HG03280 (cell line): ENCODE data around the gene AQP12B.

Experiments
- ATAC-seq: cut with Tn5 transposase; IDR thresholded peaks from one replicate; pipeline ENCODE4 v1.9.1; 2021; ENCODE audit warnings: mild to moderate bottlenecking, moderate library complexity; ENCODE audit not compliant: unreplicated experiment

AQP12B gene

DNA sequence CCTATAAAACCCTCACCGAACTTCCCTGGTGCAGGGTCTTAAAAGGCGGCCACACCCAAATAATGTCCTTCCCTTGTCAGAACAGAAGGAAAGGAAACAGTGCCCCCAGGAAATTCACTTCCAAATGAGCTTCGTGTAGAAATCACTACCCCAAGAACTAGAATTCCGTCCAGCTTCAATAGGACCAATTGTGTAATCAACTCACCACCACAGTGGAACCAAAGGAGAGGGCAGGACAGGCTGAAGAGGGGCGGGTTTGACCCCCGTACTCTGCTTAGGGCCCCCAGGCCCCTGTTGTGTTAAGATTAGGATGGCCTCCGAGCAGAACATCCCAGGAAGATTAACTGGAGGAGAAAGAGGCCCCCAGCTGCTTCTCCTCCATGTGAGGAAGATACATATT, 33.4 kb downstream of the AQP12B start:
- no peak for ATAC-seq

DNA sequence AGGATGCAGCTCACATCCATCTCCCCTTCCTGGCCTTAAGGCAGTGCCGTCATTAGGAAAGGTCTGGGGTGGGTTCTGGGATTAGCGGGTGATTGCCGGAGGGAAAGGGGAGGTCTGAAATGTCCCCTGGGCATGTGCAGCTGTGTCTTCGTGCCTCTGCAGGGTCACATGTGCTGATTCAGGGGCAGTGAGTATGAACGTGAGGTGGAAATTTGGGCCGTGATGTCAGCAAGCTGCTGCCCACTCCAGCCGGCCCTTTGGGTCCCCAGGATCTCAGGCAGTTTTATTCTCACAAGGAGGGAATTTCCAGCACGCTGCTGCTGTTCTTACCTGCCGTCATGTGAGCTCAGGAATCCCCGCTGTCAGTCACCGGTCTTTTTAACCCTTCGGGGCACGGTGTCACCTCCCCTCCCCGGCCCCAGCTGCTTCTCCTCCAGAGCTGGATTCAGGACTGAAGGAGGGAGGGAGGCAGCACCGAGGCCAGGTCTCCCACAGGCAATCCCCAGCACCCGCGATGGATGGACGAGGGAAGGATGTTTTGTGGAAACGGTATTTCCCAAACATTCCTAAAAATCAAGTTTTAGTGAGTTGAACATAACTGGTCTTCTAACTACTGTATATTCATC, 33.9 kb downstream of the AQP12B start:
- ATAC-seq = no peak

DNA sequence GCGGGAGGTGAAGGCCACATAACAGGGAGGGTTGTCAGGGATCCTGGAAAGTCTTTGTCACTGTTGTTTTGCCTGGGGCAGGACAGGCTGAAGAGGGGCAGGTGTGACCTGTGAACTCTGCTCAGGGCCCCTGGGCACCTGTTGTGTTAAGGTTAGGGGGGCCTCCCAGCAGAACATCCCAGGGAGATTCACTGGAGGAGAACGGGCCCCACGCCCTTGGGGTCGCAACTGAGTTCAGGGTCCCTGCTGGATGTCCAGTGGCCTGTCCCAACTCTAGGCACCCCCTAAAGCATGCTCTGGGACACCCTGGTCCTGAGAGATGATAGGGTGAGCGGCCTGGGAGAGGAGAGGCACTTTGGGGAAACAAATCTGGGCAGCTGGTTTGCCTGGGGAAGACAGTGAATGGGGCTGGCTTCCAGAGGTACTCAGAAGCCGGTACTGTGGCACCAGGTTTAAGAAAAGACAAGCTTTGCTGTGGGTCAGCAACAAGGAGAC, 34.5 kb downstream of the AQP12B start:
- no peak for ATAC-seq

- ATAC-seq = no peak
These were observed 35.1 kb downstream of the AQP12B start for GRCh38 chr2:240647503-240648154.

- ATAC-seq = no peak
These were observed 35.7 kb downstream of the AQP12B start for GRCh38 chr2:240646900-240647502.

GRCh38 chr2:240646176-240646899, 36.3 kb downstream of the AQP12B start:
- no peak for ATAC-seq

GRCh38 chr2:240645801-240646175, 36.9 kb downstream of the AQP12B start:
- no peak for ATAC-seq

DNA sequence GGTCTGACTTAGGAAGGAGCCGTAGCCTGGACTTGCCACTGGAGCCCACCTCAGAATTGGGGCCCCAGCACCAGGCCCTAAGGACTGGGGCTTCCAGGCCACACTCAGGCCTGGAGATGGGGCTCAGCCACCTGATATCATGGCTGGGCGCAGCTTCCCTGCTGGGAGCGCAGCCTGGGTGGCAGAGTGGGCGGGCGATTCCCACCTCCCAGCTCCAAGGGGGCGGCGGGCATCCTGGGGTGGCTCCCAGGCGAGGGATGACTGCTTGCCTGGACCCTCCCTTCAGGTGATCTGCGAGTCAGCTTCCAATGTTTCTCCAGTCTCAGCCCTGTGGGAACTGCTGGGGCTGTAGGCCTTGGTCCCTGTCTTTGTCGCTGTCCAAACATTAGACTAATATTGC, 37.3 kb downstream of the AQP12B start:
- ATAC-seq = no peak

DNA sequence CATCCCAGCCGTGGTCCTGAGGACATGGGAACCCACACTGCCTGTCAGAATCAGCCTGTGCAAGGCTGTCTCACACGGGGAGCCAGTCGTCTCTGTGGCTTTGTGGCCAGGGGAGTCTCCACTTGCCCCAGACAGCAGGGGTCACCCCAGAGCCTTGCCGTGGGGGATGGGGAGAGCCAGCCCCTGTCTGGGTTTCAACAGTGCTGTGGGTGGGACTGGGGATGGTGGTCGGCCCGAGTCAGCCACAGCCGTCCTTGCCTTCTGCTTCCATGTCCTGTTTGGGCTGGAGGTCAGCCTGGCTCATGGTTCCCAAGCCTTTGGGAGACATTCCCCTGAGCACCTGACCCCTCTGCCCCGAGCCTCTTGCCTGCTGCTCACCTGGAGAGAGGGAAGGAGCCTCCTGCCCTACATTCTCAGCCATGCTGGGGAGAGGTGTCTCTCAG, 37.8 kb downstream of the AQP12B start:
- ATAC-seq = no peak

DNA sequence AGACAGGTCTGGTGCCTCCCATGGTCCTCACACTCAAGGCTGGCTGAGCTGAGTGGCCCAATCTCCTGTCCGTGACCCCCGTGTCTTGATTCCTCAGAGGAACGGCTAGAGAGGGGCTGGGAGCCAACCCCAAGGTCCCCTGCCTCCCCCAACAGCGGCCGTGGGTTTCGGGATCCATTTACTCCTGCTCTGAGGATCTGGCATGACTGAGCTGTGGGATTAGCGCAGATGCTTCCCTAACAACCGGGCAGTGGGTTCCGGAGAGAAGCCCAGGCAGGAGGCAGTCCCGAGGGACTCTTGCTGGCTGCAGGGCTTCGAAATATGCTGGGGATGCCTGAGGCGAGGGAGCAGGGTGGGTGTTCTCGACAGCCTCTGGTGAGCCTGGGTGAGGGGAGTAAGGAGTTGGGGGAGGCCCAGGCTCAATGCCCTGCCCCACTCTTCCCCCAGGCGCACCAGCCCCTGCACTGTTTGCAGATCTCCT, 38.5 kb downstream of the AQP12B start:
- no peak for ATAC-seq

DNA sequence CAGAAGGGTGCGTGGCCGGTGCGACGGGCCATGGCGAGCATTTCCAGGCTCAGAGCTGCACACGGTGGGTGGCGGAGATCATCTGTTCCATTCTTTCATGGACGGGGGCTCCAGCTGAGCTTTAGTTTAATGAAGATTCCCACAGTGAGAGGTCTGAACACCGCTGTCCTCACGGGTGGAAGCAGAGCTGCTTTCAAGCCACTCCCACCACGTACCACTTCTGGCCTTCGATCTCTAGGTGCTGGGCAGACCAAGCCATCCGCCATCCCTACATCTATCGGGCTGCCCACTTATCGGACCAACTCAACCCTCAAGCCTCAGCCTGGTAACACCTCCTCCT, 38.9 kb downstream of the AQP12B start:
- ATAC-seq = no peak

- no peak for ATAC-seq
These were observed 39.4 kb downstream of the AQP12B start for GRCh38 chr2:240643093-240643810.

DNA sequence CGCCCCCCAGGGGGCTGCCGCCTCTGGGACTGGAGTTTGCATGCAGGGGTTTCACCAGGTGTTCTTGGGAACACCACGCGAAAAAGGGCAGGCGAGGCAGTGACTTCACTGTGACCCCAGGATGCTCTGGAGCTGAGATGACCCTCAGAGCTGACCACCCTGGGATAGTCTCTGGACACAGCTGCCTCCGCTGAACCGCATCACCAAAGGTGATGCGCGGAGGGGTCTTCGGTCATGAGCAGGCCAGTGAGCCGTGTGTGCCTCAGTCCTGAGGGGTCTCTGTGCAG, 39.9 kb downstream of the AQP12B start:
- ATAC-seq = no peak

DNA sequence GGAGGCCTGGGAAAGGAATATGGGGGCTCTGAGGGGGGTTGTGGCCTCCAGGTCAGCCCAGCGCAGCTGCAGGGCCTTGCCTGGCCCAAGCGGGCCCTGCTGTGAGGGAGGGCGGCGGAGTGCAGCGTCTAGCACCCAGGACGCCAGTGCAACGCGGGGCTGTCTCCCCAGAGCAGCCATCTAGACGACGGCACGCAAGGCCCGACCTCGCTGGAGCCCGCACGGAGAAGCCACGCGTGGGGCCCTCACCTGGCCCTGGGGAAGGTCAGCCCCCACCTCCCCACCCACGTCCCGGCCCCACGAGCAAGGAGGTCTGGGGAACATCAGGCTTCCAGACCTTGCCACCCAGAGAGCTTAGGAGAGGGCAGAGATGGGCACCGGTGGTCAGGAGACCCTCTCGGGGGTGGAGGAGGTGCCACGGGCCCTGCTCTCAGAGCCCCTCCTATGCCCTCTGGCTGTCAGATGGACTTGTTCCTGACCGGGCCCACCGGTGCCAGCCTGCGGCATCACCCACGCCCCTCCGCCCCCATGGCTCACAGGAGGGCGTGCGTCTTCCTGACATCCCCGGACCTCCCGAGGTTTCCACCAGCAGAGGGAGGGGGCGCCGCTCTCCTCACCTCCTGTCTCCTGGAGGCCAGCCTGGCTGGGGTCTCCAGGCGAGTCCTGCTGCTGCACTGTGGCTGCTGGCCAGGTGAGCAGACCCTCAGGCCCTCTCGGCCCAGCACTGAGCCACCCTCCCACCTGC, 40.5 kb downstream of the AQP12B start:
- ATAC-seq = no peak

GRCh38 chr2:240640939-240641338, 41.7 kb downstream of the AQP12B start:
- ATAC-seq = no peak

DNA sequence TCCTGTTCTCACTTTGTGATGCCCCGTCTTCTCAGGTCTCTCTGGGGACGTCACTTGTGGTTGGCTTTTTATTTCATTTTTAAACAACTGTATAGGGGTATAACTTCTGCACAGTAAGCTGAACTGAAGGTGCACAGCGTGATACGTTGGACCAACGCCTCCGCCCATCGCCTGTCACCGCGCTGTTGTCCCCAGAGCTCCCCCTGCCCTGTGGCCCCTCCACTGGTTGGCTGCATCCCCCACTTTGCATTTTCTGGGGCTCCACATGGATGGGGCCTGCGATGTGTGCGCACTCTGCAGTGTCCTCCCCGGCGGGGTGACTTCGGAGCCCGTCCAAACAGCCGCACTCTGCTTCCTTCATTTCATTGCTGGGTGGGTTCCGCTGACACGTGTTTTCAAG, 43.1 kb downstream of the AQP12B start:
- no peak for ATAC-seq

DNA sequence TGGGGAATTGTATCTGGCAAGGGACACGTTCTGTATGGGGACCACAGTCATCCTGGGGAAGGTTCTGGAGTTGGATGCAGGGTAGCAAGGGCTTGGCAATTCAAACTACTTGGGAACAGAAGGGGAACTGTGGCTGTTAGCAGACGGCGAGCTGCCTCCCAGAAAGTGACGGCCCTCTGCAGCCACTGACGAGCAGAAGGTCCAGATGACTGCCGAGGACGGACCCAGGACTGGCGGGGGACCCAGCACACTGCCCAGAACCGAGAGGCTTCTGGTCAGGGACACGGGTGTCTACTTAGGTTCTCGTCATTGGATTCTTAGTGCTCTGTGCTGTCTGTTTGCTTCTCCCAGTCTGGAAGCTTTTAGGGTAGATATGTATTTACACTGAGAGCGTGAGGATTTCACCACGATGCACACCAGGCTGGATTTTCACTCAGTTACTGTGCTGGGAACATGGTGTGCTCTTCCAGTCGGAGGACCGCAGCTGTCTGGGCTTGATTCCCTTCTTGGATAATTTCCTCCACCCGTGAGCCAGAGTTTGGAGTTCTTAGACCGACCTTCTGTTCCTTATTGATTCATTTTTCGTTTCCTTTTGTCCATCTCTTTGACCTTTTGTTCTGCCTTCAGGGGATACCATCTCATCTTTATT, 44.0 kb downstream of the AQP12B start:
- ATAC-seq = no peak

DNA sequence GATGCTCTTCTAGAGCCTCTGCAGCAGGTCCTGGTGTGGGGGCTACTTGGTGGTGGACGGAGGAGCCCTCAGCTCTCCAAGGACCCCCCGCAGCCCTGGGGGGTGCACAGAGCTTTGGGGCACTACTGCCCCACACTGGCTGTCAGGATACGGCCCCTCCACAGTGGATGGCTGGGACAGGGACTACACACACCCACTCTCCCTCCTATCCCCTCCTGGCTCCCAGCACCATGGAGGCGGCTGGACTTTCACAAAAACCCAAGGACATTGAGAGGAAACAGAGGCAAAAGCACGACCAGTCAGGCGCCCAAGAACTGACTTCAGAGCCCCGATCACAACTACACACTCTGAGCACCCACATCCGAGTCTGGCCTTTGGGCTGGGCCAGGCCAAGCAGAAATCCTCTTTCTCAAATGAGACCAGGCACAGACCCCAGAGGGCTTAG, 44.8 kb downstream of the AQP12B start:
- ATAC-seq = no peak

DNA sequence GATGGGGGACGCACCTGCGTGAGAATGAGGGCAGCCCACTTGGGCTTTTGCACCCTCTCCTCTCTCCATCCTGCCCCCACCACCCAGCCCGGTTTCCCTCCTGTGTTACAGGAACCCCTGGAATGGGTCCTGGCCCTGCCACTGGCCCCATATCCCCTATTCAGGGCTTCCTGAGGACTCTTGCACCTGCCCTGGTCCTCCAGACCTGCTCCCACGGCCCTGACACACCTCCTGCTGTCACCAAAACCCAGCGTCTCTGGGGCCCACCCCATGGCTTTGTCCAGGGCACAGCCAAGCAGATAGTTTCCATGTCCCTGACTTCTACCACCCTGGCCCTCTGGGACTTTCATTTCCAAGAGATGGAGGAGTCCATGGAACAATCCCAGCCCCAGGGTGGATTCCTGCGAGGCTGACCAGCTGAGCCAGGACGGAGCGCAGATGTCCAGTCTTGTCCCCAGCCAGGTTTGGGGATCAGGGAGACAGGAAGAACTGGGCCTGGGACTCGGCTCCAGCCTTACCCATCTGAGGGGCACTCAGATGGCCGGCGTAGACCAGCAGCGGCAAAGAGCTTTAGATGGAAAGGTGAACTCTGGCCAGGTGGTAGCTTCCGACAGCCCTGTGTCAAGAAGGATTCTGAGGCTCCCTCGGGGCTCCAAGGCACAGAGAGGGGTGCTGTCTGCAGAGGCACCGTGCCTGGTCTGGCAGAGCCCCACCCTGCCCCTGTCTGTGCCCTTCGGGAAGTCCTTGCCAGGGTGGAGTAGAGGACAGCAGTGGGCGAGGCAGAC, 45.4 kb downstream of the AQP12B start:
- ATAC-seq = no peak
